H1 (cell line): ENCODE results near the gene TM9SF3. TPM values are rescaled to one million over a fixed set of nuclear protein-coding genes. Genes with fewer than 3 reads are reported as not detected.

ENCODE experiments used
- CTCF ChIA-PET: fragments of 300-600 bp; sonication (Branson Sonifier 250); formaldehyde crosslinking; loops from one replicate; lab custom pipeline; 2021; ENCODE audit not compliant: partially characterized antibody; lab: Charles Lee
- POLR2A ChIA-PET: fragments of 300-600 bp; sonication (Branson Sonifier 250); formaldehyde crosslinking; loops from one replicate; lab custom pipeline; 2021; ENCODE audit warnings: inconsistent platforms; ENCODE audit not compliant: partially characterized antibody; lab: Charles Lee
- DNase-seq, 2 experiments: peaks; one replicate each; pipeline versions ENCODE4 v3.0.0 to v3.0.0-alpha.2; 2010 to 2022; ENCODE audit warnings: low spot score in 2 of 2, low read depth in 1 of 2, mixed read lengths in 1 of 2
- FAIRE-seq: peaks from 2 replicates; lab custom pipeline; 2011; peaks lifted over from hg19 to GRCh38; lab: Jason Lieb, UNC
- H2AFZ ChIP-seq: 2 replicates; pipeline ENCODE4 v1.8.1; 2012; ENCODE audit warnings: low read length, inconsistent platforms
- H2AK5ac ChIP-seq: 2 replicates; pipeline ENCODE4 v1.6.1; 2013; ENCODE audit warnings: low read depth, low read length
- H2BK120ac ChIP-seq: replicated peaks from 2 replicates; pipeline ENCODE3; 2013; ENCODE audit warnings: low read depth, low read length, inconsistent platforms
- H2BK12ac ChIP-seq: 2 replicates; pipeline ENCODE4 v1.6.1; 2013; ENCODE audit warnings: low read depth, low read length
- H2BK15ac ChIP-seq: 2 replicates; pipeline ENCODE4 v1.6.1; 2013; ENCODE audit warnings: low read length
- H2BK20ac ChIP-seq: 2 replicates; pipeline ENCODE4 v1.6.1; 2013; ENCODE audit warnings: low read length
- H2BK5ac ChIP-seq: 2 replicates; pipeline ENCODE4 v1.6.1; 2013; ENCODE audit warnings: low read depth, low read length
- H3K14ac ChIP-seq: 2 replicates; pipeline ENCODE4 v1.6.1; 2013; ENCODE audit warnings: inconsistent platforms; ENCODE audit not compliant: insufficient read length
- H3K18ac ChIP-seq: 2 replicates; pipeline ENCODE4 v1.6.1; 2013; ENCODE audit warnings: low read length; ENCODE audit errors: extremely low read depth
- H3K23ac ChIP-seq: 2 replicates; pipeline ENCODE4 v1.6.1; 2013; ENCODE audit warnings: inconsistent platforms; ENCODE audit not compliant: insufficient read length
- H3K23me2 ChIP-seq: 2 replicates; pipeline ENCODE4 v1.6.1; 2013; ENCODE audit warnings: low read depth, low read length
- H3K27ac ChIP-seq: 2 replicates; pipeline ENCODE4 v1.6.1; 2011; ENCODE audit warnings: low read depth, low read length, inconsistent platforms
- H3K27me3 ChIP-seq, 4 experiments: replicated peaks in 1 of 4; 1 replicate in 1 of 4; 2 replicates in 3 of 4; pipeline versions ENCODE4 v1.6.1 to v1.8.1; 2011 to 2013; ENCODE audit warnings: low read length in 3 of 4, mild to moderate bottlenecking in 3 of 4, inconsistent platforms in 2 of 4, mixed read lengths in 2 of 4, moderate library complexity in 1 of 4; ENCODE audit not compliant: control insufficient read depth in 3 of 4, insufficient read depth in 3 of 4; ENCODE audit errors: extremely low read depth in 1 of 4
- H3K36me3 ChIP-seq, 4 experiments: 2 replicates each; pipeline versions ENCODE4 v1.6.1 to v1.8.1; 2011 to 2013; ENCODE audit warnings: mild to moderate bottlenecking in 4 of 4, low read length in 3 of 4, moderate library complexity in 2 of 4, control low read depth in 1 of 4, inconsistent platforms in 1 of 4; ENCODE audit not compliant: insufficient read depth in 4 of 4, control insufficient read depth in 2 of 4
- H3K4ac ChIP-seq: replicated peaks from 2 replicates; pipeline ENCODE3; 2013; ENCODE audit warnings: low read length, low read depth, mixed read lengths, inconsistent platforms; ENCODE audit not compliant: insufficient read length
- H3K4me1 ChIP-seq, 4 experiments: replicated peaks in 1 of 4; 1 replicate in 1 of 4; 2 replicates in 3 of 4; pipeline versions ENCODE4 v1.6.1 to v1.8.1; 2011 to 2013; ENCODE audit warnings: low read length in 3 of 4, inconsistent platforms in 2 of 4, mixed read lengths in 1 of 4; ENCODE audit not compliant: insufficient read depth in 4 of 4, control insufficient read depth in 3 of 4
- H3K4me2 ChIP-seq, 2 experiments: 2 replicates each; pipeline versions ENCODE4 v1.6.1 to v1.8.1; 2011 to 2013; ENCODE audit warnings: low read depth in 2 of 2, low read length in 2 of 2, control low read depth in 1 of 2, inconsistent platforms in 1 of 2, mild to moderate bottlenecking in 1 of 2; ENCODE audit not compliant: insufficient read depth in 1 of 2
- H3K4me3 ChIP-seq, 4 experiments: fragments of 200-600, 300-600 bp in 1 of 4; sonication (generic), shearing (Covaris generic), sonication (Bioruptor Twin) in 1 of 4; 2 replicates each; pipeline versions ENCODE4 v1.5.1 to v1.8.1; 2011 to 2016; ENCODE audit warnings: low read length in 4 of 4, low read depth in 3 of 4, control low read depth in 2 of 4, inconsistent platforms in 2 of 4, mild to moderate bottlenecking in 2 of 4, mixed read lengths in 1 of 4, moderate library complexity in 1 of 4; ENCODE audit not compliant: insufficient read depth in 2 of 4; ENCODE audit errors: extremely low read depth in 1 of 4
- H3K56ac ChIP-seq: replicated peaks from 2 replicates; pipeline ENCODE3; 2013; ENCODE audit warnings: low read depth, mild to moderate bottlenecking, mixed read lengths, low read length, inconsistent platforms; ENCODE audit not compliant: insufficient read length
- H3K79me1 ChIP-seq: 2 replicates; pipeline ENCODE4 v1.6.1; 2013; ENCODE audit warnings: low read depth, low read length, control low read depth
- H3K79me2 ChIP-seq, 2 experiments: 2 replicates each; pipeline versions ENCODE4 v1.6.1 to v1.8.1; 2012 to 2013; ENCODE audit warnings: low read length in 2 of 2, mild to moderate bottlenecking in 2 of 2, inconsistent platforms in 1 of 2; ENCODE audit not compliant: insufficient read depth in 2 of 2, control insufficient read depth in 1 of 2
- H3K9ac ChIP-seq, 4 experiments: replicated peaks in 1 of 4; 1 replicate in 1 of 4; 2 replicates in 3 of 4; pipeline versions ENCODE4 v1.6.1 to v1.8.1; 2011 to 2013; ENCODE audit warnings: low read depth in 3 of 4, low read length in 3 of 4, control low read depth in 2 of 4, mild to moderate bottlenecking in 2 of 4, moderate library complexity in 2 of 4, inconsistent platforms in 1 of 4; ENCODE audit errors: extremely low read depth in 1 of 4
- H3K9me3 ChIP-seq, 2 experiments: 2 replicates each; pipeline versions ENCODE4 v1.6.1 to v1.8.1; 2012 to 2013; ENCODE audit warnings: mild to moderate bottlenecking in 2 of 2, moderate library complexity in 2 of 2, control low read depth in 1 of 2, inconsistent platforms in 1 of 2, low read depth in 1 of 2, low read length in 1 of 2, mixed read lengths in 1 of 2; ENCODE audit not compliant: insufficient read depth in 2 of 2
- H4K20me1 ChIP-seq, 2 experiments: replicated peaks in 1 of 2; 2 replicates each; pipeline versions ENCODE3 to v1.8.1; 2011 to 2013; ENCODE audit warnings: inconsistent platforms in 2 of 2, low read length in 2 of 2, mild to moderate bottlenecking in 1 of 2; ENCODE audit not compliant: insufficient read depth in 2 of 2, control insufficient read depth in 1 of 2
- H4K5ac ChIP-seq: 2 replicates; pipeline ENCODE4 v1.6.1; 2013; ENCODE audit warnings: low read length, low read depth, mixed read lengths, inconsistent platforms; ENCODE audit not compliant: insufficient read length
- H4K8ac ChIP-seq: 2 replicates; pipeline ENCODE4 v1.8.0; 2013; ENCODE audit warnings: mild to moderate bottlenecking, moderate library complexity, low read length, inconsistent platforms; ENCODE audit not compliant: insufficient read depth; ENCODE audit errors: extremely low read depth
- H4K91ac ChIP-seq: replicated peaks from 2 replicates; pipeline ENCODE3; 2013; ENCODE audit warnings: low read length, mixed read lengths, inconsistent platforms; ENCODE audit not compliant: insufficient read length
- CBX5 ChIP-seq: fragments of 300-800, 300-1000 bp; sonication (generic); IDR thresholded peaks from 2 replicates; pipeline ENCODE4 v1.7.1; 2016; ENCODE audit warnings: antibody characterized with exemption, low read length, low read depth
- CEBPB ChIP-seq: IDR thresholded peaks from 2 replicates; pipeline ENCODE4 v1.6.1; 2012; ENCODE audit warnings: low read depth, low read length
- CREB1 ChIP-seq: IDR thresholded peaks from 2 replicates; pipeline ENCODE4 v1.6.1; 2012; ENCODE audit warnings: inconsistent platforms
- JUND ChIP-seq: IDR thresholded peaks from 2 replicates; pipeline ENCODE4 v1.6.1; 2011; ENCODE audit warnings: mild to moderate bottlenecking, improper control_type of control experiment, low read length
- MAFK ChIP-seq: IDR thresholded peaks from 2 replicates; pipeline ENCODE4 v1.6.1; 2012; ENCODE audit warnings: low read depth, mild to moderate bottlenecking, improper control_type of control experiment, low read length
- POLR2A ChIP-seq, 2 experiments: IDR thresholded peaks; 1 replicate in 1 of 2; 2 replicates in 1 of 2; pipeline ENCODE4 v1.6.1; 2011; ENCODE audit warnings: low read depth in 2 of 2, low read length in 2 of 2, mild to moderate bottlenecking in 2 of 2; ENCODE audit errors: control extremely low read depth in 1 of 2
- POU5F1 ChIP-seq: IDR thresholded peaks from 2 replicates; pipeline ENCODE4 v1.6.1; 2011; ENCODE audit warnings: low read depth, mild to moderate bottlenecking, low read length, moderate library complexity
- RAD21 ChIP-seq, 2 experiments: IDR thresholded peaks in 1 of 2; conservative IDR thresholded peaks in 1 of 2; 2 replicates each; pipeline ENCODE4 v1.6.1; 2011; ENCODE audit warnings: low read depth in 2 of 2, low read length in 2 of 2, improper control_type of control experiment in 1 of 2, inconsistent platforms in 1 of 2, mild to moderate bottlenecking in 1 of 2, moderate library complexity in 1 of 2
- SAP30 ChIP-seq: fragments of 300-600 bp; sonication (generic); IDR thresholded peaks from 2 replicates; pipeline ENCODE4 v1.7.1; 2012; ENCODE audit warnings: low read length, moderate library complexity, mild to moderate bottlenecking, inconsistent platforms; ENCODE audit not compliant: insufficient read depth, insufficient replicate concordance
- SIRT6 ChIP-seq: IDR thresholded peaks from one replicate; pipeline ENCODE4 v1.7.1; 2012; ENCODE audit warnings: low read length, inconsistent platforms
- SP4 ChIP-seq: IDR thresholded peaks from 2 replicates; pipeline ENCODE4 v1.6.1; 2012; ENCODE audit warnings: low read length, inconsistent platforms
- SUZ12 ChIP-seq: fragments of 200-600 bp; sonication (generic); IDR thresholded peaks from 2 replicates; pipeline ENCODE4 v1.6.1; 2012; ENCODE audit warnings: mild to moderate bottlenecking, inconsistent platforms, low read length, moderate library complexity, mixed read lengths
- YY1 ChIP-seq: IDR thresholded peaks from 2 replicates; pipeline ENCODE4 v1.6.1; 2011; ENCODE audit warnings: low read depth, mild to moderate bottlenecking, low read length
- WGBS, 2 experiments: shearing (Covaris generic) in 1 of 2; methylation state at CpG; one replicate each; pipeline versions ENCODE4 v1.1.6 to v1.1.7; 2013 to 2015; ENCODE audit warnings: low lambda C conversion rate in 2 of 2, mixed read lengths in 2 of 2, inconsistent platforms in 1 of 2, low coverage in 1 of 2, missing lambda C conversion rate in 1 of 2; ENCODE audit not compliant: insufficient replicate concordance in 2 of 2, insufficient coverage in 1 of 2, insufficient read length in 1 of 2; ENCODE audit errors: extremely low coverage in 1 of 2, missing lambda C conversion rate in 1 of 2; 5-methylcytosine and 5-hydroxymethylcytosine counted together
- polyA plus RNA-seq, 7 experiments: library from polyadenylated mRNA; depleted of rRNA in 3 of 7; stranded (reverse) in 5 of 7; unstranded in 2 of 7; fragments of >200 nt in 5 of 7; fragments of 200-250 nt in 2 of 7; gene quantifications; 1 replicate in 5 of 7; 2 replicates in 1 of 7; 4 replicates in 1 of 7; pipeline versions ENCODE4 v1.2.1 to v1.2.3, GENCODE V29; 2011 to 2013; ENCODE audit warnings: missing spikeins in 2 of 7, mixed read lengths in 2 of 7
- total RNA-seq: library from RNA; stranded (reverse); fragmentation: NEBNext Ultra II Directional; extraction: Animal tissue kit (Norgen Biotek cat#: 25700); gene quantifications from 2 replicates; pipeline ENCODE4 v1.2.1, GENCODE V29; 2021
- TF ChIP-seq, protein P1 (sequence below): IDR thresholded peaks from 2 replicates; pipeline ENCODE4 v1.6.1; 2012; ENCODE audit warnings: low read length, inconsistent platforms

Gene TM9SF3
- total and polyA plus RNA-seq, 2 of the 8 experiments (the other 6 are each of a cell fraction or from before 2014, with no cell fraction given): 123 to 127 TPM

- no peak overlapping the region for H2BK5ac ChIP-seq
- H3K4me3 ChIP-seq: no peak overlapping the region
- no peak overlapping the region for H2BK20ac ChIP-seq
- no peak overlapping the region for H4K5ac ChIP-seq
- H3K23me2 ChIP-seq: no peaks in the 10 kb centered on the region
- no peaks in the 10 kb centered on the region for H3K36me3 ChIP-seq
- POLR2A ChIA-PET: interaction anchor here (0.7 kb wide), 1 partner anchor 9 kb away, joined by 3 read pairs; the partner anchor contains the start of gene TM9SF3
- H3K27ac ChIP-seq: no peak overlapping the region
- no peak overlapping the region for H3K18ac ChIP-seq
- no peak overlapping the region for H3K9ac ChIP-seq
- no peak overlapping the region for H3K23ac ChIP-seq
- H2BK120ac ChIP-seq: no peak overlapping the region
- 87% methylated on average over 4 of the region's 4 CpGs; no CpG with 5 or more reads in 1 of the 2 experiments for WGBS, 2 experiments
- no peak overlapping the region for H2BK15ac ChIP-seq
- H2AK5ac ChIP-seq: no peak overlapping the region
- no peak overlapping the region for H3K4me2 ChIP-seq
- 0 out of 7 replicates have a peak, but pooled peaks cover 0 to 2% (median 0%) of the 10 kb centered on the region in 4 experiments for H3K27me3 ChIP-seq
- no peaks in the 10 kb centered on the region for H3K9me3 ChIP-seq
- no peak overlapping the region for H3K4ac ChIP-seq
- H3K79me1 ChIP-seq: no peaks in the 10 kb centered on the region
- H2BK12ac ChIP-seq: no peak overlapping the region
- no peaks in the 10 kb centered on the region for H4K20me1 ChIP-seq
- H3K79me2 ChIP-seq: no peaks in the 10 kb centered on the region
- H3K14ac ChIP-seq: no peak overlapping the region
- H2AFZ ChIP-seq: no peak overlapping the region
- H4K91ac ChIP-seq: no peak overlapping the region
- H3K4me1 ChIP-seq: peaks cover 0 to 3% (median 0%) of the 10 kb centered on the region in 4 experiments; a peak in 1 of 7 replicates
- H3K56ac ChIP-seq: no peak overlapping the region
- CTCF ChIA-PET: interaction anchor here (0.6 to 1.4 kb wide), 2 partner anchors 22 to 24 kb away, joined by 3 read pairs; no protein-coding TSS in a partner anchor
- no peak for FAIRE-seq
- no peak for DNase-seq
- H4K8ac ChIP-seq: no peak overlapping the region
- TF ChIP-seq POLR2A (IDR thresholded peaks at IDR 0.05; ENCODE audit: control extremely low read depth in 1 of 2, low read depth in 2 of 2, low read length in 2 of 2): no peak
- TF ChIP-seq, protein P1, sequence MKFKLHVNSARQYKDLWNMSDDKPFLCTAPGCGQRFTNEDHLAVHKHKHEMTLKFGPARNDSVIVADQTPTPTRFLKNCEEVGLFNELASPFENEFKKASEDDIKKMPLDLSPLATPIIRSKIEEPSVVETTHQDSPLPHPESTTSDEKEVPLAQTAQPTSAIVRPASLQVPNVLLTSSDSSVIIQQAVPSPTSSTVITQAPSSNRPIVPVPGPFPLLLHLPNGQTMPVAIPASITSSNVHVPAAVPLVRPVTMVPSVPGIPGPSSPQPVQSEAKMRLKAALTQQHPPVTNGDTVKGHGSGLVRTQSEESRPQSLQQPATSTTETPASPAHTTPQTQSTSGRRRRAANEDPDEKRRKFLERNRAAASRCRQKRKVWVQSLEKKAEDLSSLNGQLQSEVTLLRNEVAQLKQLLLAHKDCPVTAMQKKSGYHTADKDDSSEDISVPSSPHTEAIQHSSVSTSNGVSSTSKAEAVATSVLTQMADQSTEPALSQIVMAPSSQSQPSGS: no peak
- no peak for TF ChIP-seq POU5F1
- TF ChIP-seq CBX5: no peak
- TF ChIP-seq MAFK: no peak
- no peak for TF ChIP-seq SIRT6
- no peak for TF ChIP-seq SUZ12
- TF ChIP-seq CREB1: no peak
- no peak for TF ChIP-seq SAP30
- TF ChIP-seq JUND: no peak
- no peak for TF ChIP-seq RAD21 (IDR thresholded peaks at IDR 0.05 in 1 of 2, conservative IDR thresholded peaks at IDR 0.05 in 1 of 2; ENCODE audit: low read depth in 2 of 2, low read length in 2 of 2)
- no peak for TF ChIP-seq SP4
- TF ChIP-seq CEBPB: no peak
- TF ChIP-seq YY1: no peak
These were observed 8.9 kb upstream of the TM9SF3 start for GRCh38 chr10:96595741-96596140.
